ENCODE results near the gene SFMBT2.

- no peak for TF ChIP-seq CTCF (IDR thresholded peaks at IDR 0.05)
- TF ChIP-seq POLR2A (IDR thresholded peaks at IDR 0.05): no peak
These were observed 123.5 kb downstream of the SFMBT2 start for GRCh38 chr10:7287377-7287776.

Measured in body of pancreas (tissue), 4 donors.